ENCODE measurements around the gene ZSCAN23.
"Not testable (repeated sequence)": the region's sequence is repeated elsewhere in the genome, so short reads cannot be mapped to it uniquely, and the experiment has no call there.

The ZSCAN23 gene

GRCh38 chr6:28408076-28408802, 35.1 kb downstream of the ZSCAN23 start:
- no peaks in the 10 kb centered on the region for H3K27me3 ChIP-seq (ENCODE audit: insufficient read depth, low read length)
- no peak overlapping the region for H2BK120ac ChIP-seq (ENCODE audit: insufficient read depth, low read length, poor library complexity)
- no peak overlapping the region for H2BK12ac ChIP-seq (ENCODE audit: low read length)
- H2BK5ac ChIP-seq (ENCODE audit: low read depth, low read length, poor library complexity), result no peak overlapping the region
- H3K9me3 ChIP-seq (ENCODE audit: insufficient read depth, low read depth, low read length), result no peaks in the 10 kb centered on the region
- H3K4me2 ChIP-seq (ENCODE audit: low read length), result no peak overlapping the region
- H4K12ac ChIP-seq (ENCODE audit: low read depth, low read length), result no peak overlapping the region
- no CpG with 5 or more reads among the region's 5 CpGs for WGBS (ENCODE audit: extremely low coverage, insufficient coverage, insufficient read length)
- H2AK5ac ChIP-seq (ENCODE audit: low read length), result no peak overlapping the region
- H3K4me1 ChIP-seq (ENCODE audit: control insufficient read depth in 1 of 2, insufficient read depth in 2 of 2, low read length in 2 of 2), result no peaks in the 10 kb centered on the region
- H3K23ac ChIP-seq (ENCODE audit: low read length), result no peak overlapping the region
- DNase-seq, result peak in 1 of 2 donors; percentile 15
- no peaks in the 10 kb centered on the region for H3K79me2 ChIP-seq (ENCODE audit: control insufficient read depth, insufficient read depth, low read length, poor library complexity)
- H3K27ac ChIP-seq (ENCODE audit: low read depth, low read length), result no peak overlapping the region
- no peak overlapping the region for H3K4ac ChIP-seq (ENCODE audit: low read depth, low read length)
- H4K91ac ChIP-seq (ENCODE audit: low read depth, low read length), result no peak overlapping the region
- no peak overlapping the region for H4K8ac ChIP-seq (ENCODE audit: low read depth, low read length)
- no peaks in the 10 kb centered on the region for H3K36me3 ChIP-seq (ENCODE audit: control insufficient read depth in 1 of 2, insufficient read depth in 2 of 2, low read length in 2 of 2)
- no peak overlapping the region for H3K4me3 ChIP-seq (ENCODE audit: low read depth, low read length)
- H3K18ac ChIP-seq (ENCODE audit: low read length), result no peak overlapping the region
- H2AFZ ChIP-seq (ENCODE audit: insufficient read depth, low read length, poor library complexity), result no peak overlapping the region
- H3K79me1 ChIP-seq (ENCODE audit: low read length), result no peaks in the 10 kb centered on the region
- no peak overlapping the region for H3K14ac ChIP-seq (ENCODE audit: low read length)
- no peak overlapping the region for H3K9ac ChIP-seq (ENCODE audit: low read length)

DNA sequence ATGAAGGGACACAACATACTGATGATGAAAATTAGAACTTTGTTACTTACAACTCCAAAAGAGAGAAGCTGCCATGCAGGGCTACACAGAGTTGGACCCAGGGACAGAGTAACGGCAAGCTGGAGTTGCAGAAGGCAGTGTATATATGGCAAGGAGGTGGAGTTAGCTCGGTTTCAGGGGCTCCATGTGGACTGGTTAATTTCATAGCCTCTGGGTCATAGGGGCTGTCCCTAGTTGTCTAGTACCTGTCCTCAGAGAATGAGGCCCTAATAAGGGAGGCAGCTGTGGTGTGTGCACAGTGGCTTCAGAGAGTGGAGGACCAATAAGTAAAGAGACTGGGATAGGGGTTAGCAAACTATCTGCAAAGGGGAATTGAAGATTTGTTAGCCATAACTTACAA, 35.9 kb downstream of the ZSCAN23 start:
- Histone ChIP-seq H4K8ac (ENCODE audit: low read depth, low read length) (no peak overlapping the region), H4K91ac (ENCODE audit: low read depth, low read length) (no peak overlapping the region), H2BK120ac (ENCODE audit: insufficient read depth, low read length, poor library complexity) (no peak overlapping the region), H3K14ac (ENCODE audit: low read length) (no peak overlapping the region), H3K27ac (ENCODE audit: low read depth, low read length) (no peak overlapping the region), H2AK5ac (ENCODE audit: low read length) (no peak overlapping the region), H4K12ac (ENCODE audit: low read depth, low read length) (no peak overlapping the region), H3K79me1 (ENCODE audit: low read length) (no peaks in the 10 kb centered on the region), H2AFZ (ENCODE audit: insufficient read depth, low read length, poor library complexity) (no peak overlapping the region), H3K4me1 (ENCODE audit: control insufficient read depth in 1 of 2, insufficient read depth in 2 of 2, low read length in 2 of 2) (no peaks in the 10 kb centered on the region), H3K4me2 (ENCODE audit: low read length) (no peak overlapping the region), H3K23ac (ENCODE audit: low read length) (no peak overlapping the region), H3K36me3 (ENCODE audit: control insufficient read depth in 1 of 2, insufficient read depth in 2 of 2, low read length in 2 of 2) (no peaks in the 10 kb centered on the region), H3K18ac (ENCODE audit: low read length) (no peak overlapping the region), H3K9ac (ENCODE audit: low read length) (no peak overlapping the region), H2BK12ac (ENCODE audit: low read length) (no peak overlapping the region), H3K9me3 (ENCODE audit: insufficient read depth, low read depth, low read length) (no peaks in the 10 kb centered on the region), H2BK5ac (ENCODE audit: low read depth, low read length, poor library complexity) (no peak overlapping the region), H3K27me3 (ENCODE audit: insufficient read depth, low read length) (no peaks in the 10 kb centered on the region), H3K4me3 (ENCODE audit: low read depth, low read length) (no peak overlapping the region), H3K79me2 (ENCODE audit: control insufficient read depth, insufficient read depth, low read length, poor library complexity) (no peaks in the 10 kb centered on the region), H3K4ac (ENCODE audit: low read depth, low read length) (no peak overlapping the region)
- no peak for DNase-seq
- no CpG with 5 or more reads among the region's 2 CpGs for WGBS (ENCODE audit: extremely low coverage, insufficient coverage, insufficient read length)

- not testable (repeated sequence) for H3K79me1 ChIP-seq (ENCODE audit: low read length); H3K23ac ChIP-seq (ENCODE audit: low read length); H3K4ac ChIP-seq (ENCODE audit: low read depth, low read length); H4K8ac ChIP-seq (ENCODE audit: low read depth, low read length); H3K79me2 ChIP-seq (ENCODE audit: control insufficient read depth, insufficient read depth, low read length, poor library complexity); H3K4me3 ChIP-seq (ENCODE audit: low read depth, low read length); H2BK120ac ChIP-seq (ENCODE audit: insufficient read depth, low read length, poor library complexity); H3K18ac ChIP-seq (ENCODE audit: low read length); H4K12ac ChIP-seq (ENCODE audit: low read depth, low read length); H3K9ac ChIP-seq (ENCODE audit: low read length); H2AFZ ChIP-seq (ENCODE audit: insufficient read depth, low read length, poor library complexity); H3K27ac ChIP-seq (ENCODE audit: low read depth, low read length); H3K36me3 ChIP-seq (ENCODE audit: control insufficient read depth in 1 of 2, insufficient read depth in 2 of 2, low read length in 2 of 2); H2BK5ac ChIP-seq (ENCODE audit: low read depth, low read length, poor library complexity); H2AK5ac ChIP-seq (ENCODE audit: low read length); H3K9me3 ChIP-seq (ENCODE audit: insufficient read depth, low read depth, low read length); H3K14ac ChIP-seq (ENCODE audit: low read length); H4K91ac ChIP-seq (ENCODE audit: low read depth, low read length); H2BK12ac ChIP-seq (ENCODE audit: low read length); DNase-seq; H3K27me3 ChIP-seq (ENCODE audit: insufficient read depth, low read length); H3K4me2 ChIP-seq (ENCODE audit: low read length); H3K4me1 ChIP-seq (ENCODE audit: control insufficient read depth in 1 of 2, insufficient read depth in 2 of 2, low read length in 2 of 2)
- no CpG with 5 or more reads among the region's 5 CpGs for WGBS (ENCODE audit: extremely low coverage, insufficient coverage, insufficient read length)
Measured at GRCh38 chr6:28403923-28404322, 39.4 kb downstream of the ZSCAN23 start.

DNA sequence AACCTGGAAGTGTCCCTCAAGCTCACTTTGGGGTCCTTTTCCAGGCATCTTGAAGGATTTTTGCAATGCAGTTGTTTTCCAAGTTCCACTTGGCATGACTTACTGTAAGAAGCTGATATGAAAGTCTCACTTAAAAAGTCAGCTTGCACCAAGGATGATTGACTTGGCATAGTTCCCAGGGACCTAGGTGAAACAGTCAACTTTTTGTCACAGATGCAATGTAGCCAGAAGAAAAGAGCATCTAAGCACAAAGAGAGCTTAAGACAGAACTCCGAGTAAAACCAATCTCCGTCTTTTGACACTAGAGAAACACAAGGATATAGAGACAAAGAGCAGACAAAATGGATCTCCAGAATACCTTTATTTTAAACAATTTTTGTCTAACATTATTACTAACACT, 41.1 kb downstream of the ZSCAN23 start:
- Histone ChIP-seq H2BK5ac (ENCODE audit: low read depth, low read length, poor library complexity) (no peak overlapping the region), H3K14ac (ENCODE audit: low read length) (no peak overlapping the region), H3K4me3 (ENCODE audit: low read depth, low read length) (no peak overlapping the region), H3K4ac (ENCODE audit: low read depth, low read length) (no peak overlapping the region), H3K27ac (ENCODE audit: low read depth, low read length) (no peak overlapping the region), H2AK5ac (ENCODE audit: low read length) (no peak overlapping the region), H2BK12ac (ENCODE audit: low read length) (no peak overlapping the region), H4K12ac (ENCODE audit: low read depth, low read length) (no peak overlapping the region), H3K4me2 (ENCODE audit: low read length) (no peak overlapping the region), H2AFZ (ENCODE audit: insufficient read depth, low read length, poor library complexity) (no peak overlapping the region), H3K18ac (ENCODE audit: low read length) (no peak overlapping the region), H3K27me3 (ENCODE audit: insufficient read depth, low read length) (no peaks in the 10 kb centered on the region), H3K79me2 (ENCODE audit: control insufficient read depth, insufficient read depth, low read length, poor library complexity) (peaks cover 6% of the 10 kb centered on the region), H3K9me3 (ENCODE audit: insufficient read depth, low read depth, low read length) (no peaks in the 10 kb centered on the region), H2BK120ac (ENCODE audit: insufficient read depth, low read length, poor library complexity) (no peak overlapping the region), H3K23ac (ENCODE audit: low read length) (no peak overlapping the region), H3K79me1 (ENCODE audit: low read length) (peaks cover 6% of the 10 kb centered on the region), H3K9ac (ENCODE audit: low read length) (no peak overlapping the region), H3K36me3 (ENCODE audit: control insufficient read depth in 1 of 2, insufficient read depth in 2 of 2, low read length in 2 of 2) (peaks cover 3 to 5% of the 10 kb centered on the region in 2 experiments), H3K4me1 (ENCODE audit: control insufficient read depth in 1 of 2, insufficient read depth in 2 of 2, low read length in 2 of 2) (peaks cover 0 to 3% of the 10 kb centered on the region in 2 experiments), H4K91ac (ENCODE audit: low read depth, low read length) (no peak overlapping the region), H4K8ac (ENCODE audit: low read depth, low read length) (no peak overlapping the region)
- no peak for DNase-seq
- no CpG with 5 or more reads among the region's 2 CpGs for WGBS (ENCODE audit: extremely low coverage, insufficient coverage, insufficient read length)
